SHP77 (cell line): ENCODE measurements around the gene MC1R.
"Not testable (repeated sequence)": the region's sequence is repeated elsewhere in the genome, so short reads cannot be mapped to it uniquely, and the experiment has no call there.

ENCODE experiments used
- DNase-seq, 2 experiments: peaks; one replicate each; lab custom pipeline; 2025; lab: John Stamatoyannopoulos, UW

MC1R gene

GRCh38 chr16:89918453-89919347 is at the start of gene MC1R:
MC1R (plus strand) TSS chr16:89918862; CDS start chr16:89919259, 397 bp downstream.
- no peak for DNase-seq

DNA sequence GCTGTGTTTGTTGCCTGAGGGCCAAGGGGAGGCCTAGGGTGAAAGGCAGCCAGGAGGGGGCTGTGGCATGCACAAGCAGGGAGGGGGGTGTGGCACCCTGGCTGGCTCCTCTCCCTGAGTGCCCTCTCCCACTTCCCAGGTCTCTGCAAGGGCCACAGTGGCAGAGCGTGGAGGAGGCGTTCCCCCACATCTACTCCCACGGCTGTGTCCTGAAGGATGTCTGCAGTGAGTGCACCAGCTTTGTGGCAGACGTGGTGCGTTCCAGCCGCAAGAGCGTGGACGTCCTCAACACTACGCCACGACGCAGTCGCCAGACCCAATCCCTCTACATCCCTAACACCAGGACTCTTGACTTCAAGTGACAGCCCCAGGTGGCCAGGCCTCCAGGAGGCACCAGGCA is 48.8 kb upstream of the MC1R start:
- DNase-seq, result no peak

DNA sequence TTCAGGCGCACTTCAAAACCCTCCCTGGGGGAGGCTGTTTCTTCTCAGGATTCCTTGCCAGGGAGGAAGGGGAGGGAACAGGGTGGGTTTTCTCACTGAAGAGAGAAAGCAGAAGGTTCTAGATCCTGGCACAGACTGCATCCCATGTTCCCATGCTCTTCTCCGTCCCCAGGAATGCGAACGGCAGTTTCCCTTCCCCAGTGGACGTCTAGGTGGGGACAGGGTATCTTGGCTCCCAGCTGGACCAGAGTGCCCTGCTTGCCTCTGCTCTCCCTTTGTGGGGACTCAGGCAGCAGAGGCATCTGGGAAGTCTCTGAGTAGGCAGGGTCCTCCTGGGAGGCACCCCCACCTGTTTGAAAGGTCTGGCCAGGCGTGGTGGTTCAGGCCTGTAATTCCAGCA is 48.2 kb upstream of the MC1R start:
- no peak for DNase-seq

DNA sequence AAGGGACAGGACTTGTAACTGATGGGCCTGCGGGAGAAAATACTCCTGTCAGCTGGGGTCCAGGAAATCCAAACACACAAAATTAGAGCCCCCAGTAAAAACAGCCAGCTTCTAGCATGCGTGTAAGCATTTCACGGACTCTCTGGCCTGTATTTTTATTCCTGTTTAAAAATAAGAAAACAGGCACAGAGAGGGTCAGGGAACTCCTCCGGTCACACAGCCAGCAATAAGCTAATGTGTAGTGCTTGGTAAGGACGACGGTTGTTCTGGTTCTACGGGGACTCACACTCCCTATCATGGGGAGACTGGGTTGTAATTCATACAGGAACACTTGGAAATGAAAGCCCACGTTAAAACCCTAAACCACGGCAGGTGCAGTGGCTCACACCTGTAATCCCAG is 46.8 kb upstream of the MC1R start:
- DNase-seq, result no peak

- DNase-seq, result peak; percentile 83 to 85
Observed at GRCh38 chr16:89873109-89873971, 45.3 kb upstream of the MC1R start, which contains the start of gene TCF25. TCF25 (plus strand) TSS chr16:89873592; CDS start chr16:89873668, 76 bp downstream.

- DNase-seq, result peak; percentile 86 to 90
Observed at GRCh38 chr16:89873972-89874689, 44.5 kb upstream of the MC1R start.

DNA sequence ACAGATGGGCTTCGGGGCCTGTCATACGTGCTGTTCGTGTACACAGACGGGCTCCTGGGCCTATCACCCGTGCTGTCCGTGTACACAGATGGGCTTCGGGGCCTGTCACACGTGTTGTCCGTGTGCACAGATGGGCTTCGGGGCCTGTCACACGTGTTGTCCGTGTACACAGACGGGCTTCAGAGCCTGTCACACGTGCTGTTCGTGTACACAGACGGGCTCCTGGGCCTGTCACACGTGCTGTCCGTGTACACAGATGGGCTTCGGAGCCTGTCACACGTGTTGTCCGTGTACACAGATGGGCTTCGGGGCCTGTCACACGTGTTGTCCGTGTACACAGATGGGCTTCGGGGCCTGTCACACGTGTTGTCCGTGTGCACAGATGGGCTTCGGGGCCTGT is 39.5 kb upstream of the MC1R start:
- DNase-seq, result not testable (repeated sequence)

DNA sequence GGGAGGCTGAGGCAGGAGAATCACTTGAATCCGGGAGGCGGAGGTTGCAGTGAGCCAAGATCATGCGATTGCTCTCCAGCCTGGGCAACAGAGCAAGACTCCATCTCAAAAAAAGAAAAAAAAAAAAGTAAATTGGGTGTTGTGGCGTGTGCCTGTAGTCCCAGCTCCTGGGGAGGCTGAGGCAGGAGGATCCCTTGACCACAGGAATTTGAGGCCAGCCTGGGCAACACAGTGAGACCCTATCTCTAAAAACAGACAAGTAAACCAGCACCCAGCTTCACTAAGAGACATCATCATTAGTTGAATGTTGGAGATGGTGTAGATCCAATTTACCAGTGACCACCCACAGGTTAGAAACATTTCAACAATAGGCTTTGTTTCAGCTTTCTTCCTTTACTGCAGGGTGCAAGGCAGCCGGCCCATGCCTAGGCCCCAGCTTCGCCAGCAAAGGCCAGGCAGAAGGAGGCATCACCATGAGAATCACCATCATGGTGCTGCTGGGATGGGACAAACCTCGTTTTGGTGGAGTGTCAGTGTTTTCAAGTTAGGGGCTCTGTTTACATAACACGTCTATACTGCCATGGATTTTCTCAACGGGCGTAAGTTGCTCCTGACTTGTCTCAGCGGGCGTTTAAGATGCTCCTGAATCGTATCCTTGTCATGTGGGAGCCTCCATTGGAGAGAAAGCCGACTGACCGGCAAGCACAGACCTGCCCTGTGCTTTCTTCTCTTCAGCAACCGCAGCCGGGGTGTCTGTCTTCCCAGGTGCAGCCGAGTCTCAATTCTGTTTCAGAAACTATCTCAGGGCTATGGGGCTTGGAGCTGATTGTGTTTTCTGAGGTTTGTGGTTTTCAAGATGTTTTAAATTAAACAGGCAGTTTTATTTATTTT is 37.9 kb upstream of the MC1R start:
- DNase-seq, result no peak

DNA sequence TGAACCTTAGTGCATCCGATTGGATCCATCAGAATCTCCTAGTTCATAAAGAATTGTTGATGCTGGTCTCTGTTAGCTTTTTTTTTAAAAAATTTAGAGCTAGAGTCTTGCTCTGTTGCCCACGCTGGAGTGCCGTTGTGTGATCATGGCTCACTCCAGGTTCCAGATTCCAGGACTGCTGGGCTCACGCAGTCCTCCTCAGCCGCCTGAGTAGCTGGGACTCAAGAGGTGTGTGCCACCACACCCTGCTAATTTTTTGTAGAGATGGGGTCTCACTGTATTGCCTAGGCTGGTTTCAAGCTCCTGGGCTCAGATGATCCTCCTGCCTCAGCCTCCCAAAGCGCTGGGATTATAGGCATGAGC is 37.3 kb upstream of the MC1R start:
- DNase-seq, result no peak

DNA sequence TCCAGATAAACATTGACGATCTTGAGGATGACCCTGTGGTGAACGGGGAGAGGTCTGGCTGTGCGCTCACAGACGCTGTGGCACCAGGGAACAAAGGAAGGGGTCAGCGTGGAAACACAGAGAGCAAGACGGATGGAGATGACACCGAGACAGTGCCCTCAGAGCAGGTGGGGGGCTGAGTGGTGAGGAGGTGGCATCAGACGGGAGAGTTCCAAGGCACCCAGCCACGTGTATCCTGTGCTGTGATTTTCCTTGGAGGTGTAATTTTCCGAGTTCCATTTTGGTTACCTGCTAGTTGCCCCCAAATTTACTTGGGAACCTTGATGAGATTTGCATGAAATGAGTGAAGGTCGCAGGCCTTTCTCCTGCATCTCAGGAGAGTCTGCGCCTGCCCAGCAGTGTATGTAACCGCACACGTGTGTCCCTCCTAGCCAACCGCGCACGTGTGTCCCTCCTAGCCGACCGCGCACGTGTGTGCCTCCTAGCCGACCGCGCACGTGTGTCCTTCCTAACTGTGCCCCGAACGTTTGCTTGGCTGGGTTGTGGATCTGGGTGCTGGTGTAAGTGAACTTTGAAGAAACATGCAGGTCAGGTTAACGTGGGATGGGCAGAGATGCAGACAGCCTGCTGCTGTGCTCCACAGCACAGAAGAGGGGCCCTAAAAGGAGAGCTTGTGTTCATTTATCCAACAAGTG is 35.2 kb upstream of the MC1R start:
- DNase-seq, result no peak

DNA sequence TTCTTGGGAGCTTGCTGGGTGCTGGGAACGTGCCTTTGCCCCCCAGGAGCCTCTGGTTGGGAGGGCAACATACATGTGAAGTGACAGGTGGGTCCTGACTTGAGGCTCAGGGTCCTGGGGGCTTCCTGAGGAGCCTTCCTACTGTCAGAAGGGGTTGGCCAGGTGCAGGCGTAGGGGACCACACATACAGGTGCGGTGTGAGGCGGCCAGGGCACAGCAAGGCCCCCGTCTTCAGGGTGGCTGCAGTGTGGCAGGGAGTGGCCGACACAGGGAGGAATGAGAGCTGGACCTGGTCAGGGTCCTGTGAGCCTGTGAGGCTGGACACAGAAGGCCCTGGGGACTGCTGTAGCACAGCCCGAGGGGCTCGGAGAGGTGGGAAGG is 34.6 kb upstream of the MC1R start:
- DNase-seq, result no peak

GRCh38 chr16:89887243-89887642 is 31.4 kb upstream of the MC1R start:
- no peak for DNase-seq

- no peak for DNase-seq
Observed at GRCh38 chr16:89890200-89890599, 28.5 kb upstream of the MC1R start.

GRCh38 chr16:89890886-89891657 is 27.6 kb upstream of the MC1R start:
- no peak for DNase-seq

GRCh38 chr16:89892055-89892630 is 26.5 kb upstream of the MC1R start:
- no peak for DNase-seq

DNA sequence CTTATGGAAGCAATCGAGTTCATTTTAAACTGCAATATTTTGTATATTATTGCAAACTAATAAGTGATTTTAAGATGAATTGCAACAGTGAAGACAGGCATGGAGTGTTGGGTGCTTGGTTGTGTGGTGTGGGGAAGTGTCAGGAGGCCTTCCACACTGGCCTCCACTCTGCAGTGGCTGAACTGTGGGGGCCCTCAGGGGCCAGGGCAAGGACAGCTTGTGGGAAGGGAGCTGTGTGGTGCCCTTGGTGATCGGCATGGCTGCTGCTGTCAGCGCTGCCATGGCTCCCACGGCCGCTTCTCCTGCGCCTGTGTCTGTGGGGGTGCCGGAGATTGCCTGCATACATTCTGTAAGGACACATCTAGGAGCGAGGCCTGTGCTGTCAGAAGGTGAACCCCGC is 26.0 kb upstream of the MC1R start:
- DNase-seq, result no peak

GRCh38 chr16:89893642-89894548 is 24.8 kb upstream of the MC1R start:
- DNase-seq, result no peak

DNA sequence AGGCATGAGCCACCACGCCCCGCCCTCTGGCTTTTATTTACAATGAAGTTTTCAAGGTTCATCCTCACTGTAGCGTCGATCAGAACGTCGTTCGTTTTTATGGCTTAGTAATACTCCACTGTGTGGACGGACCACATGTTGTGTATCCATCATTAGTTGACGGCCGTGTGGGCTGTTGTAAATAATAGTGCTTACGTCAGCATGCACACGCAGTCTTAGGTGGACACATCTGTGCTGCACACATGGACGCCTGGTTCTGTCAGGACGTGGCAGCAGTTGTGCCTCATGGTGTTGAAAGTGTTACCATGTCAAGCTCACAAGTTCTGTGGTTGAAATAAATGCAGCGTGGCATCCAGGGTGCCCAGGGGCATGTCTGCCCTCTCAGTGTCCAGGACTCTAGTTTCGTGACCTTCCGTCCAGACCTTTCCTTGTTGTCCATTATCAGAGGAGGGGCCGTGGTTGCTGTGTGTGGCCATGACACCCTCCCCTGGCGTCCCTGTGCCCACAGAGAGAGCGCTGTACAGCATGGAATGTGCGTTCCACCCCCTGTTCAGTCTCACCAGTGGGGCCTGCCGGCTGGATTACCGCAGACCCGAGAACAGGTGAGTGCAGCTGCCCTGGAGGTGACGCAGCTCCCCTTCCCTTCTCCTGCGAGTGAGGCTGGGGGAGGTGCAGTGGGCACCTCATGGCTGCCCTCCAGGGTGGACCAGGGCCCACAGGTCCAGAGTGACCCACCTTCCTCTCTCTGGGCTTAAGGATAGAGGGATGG is 23.0 kb upstream of the MC1R start:
- DNase-seq, result no peak
